HepG2 (cell line): Measurements from ENCODE around the gene COMMD1. TPM values are rescaled to one million over a fixed set of nuclear protein-coding genes. Genes with fewer than 3 reads are reported as not detected.

Experiments
- ATAC-seq: fragments of 200-7000 bp; cut with Tn5 transposase; 3 replicates; pipeline ENCODE4 v1.9.1; 2020; ENCODE audit warnings: mild to moderate bottlenecking, moderate library complexity
- BruUV-seq: library from RNA; stranded (reverse); fragments of 400-500 nt; replicated peaks from 2 replicates; lab custom pipeline; 2021; lab: Mats Ljungman, UMichigan
- CTCF ChIA-PET: fragments of 300-600 bp; formaldehyde crosslinking; extraction: SDS; loops from one replicate; lab custom pipeline; 2021; ENCODE audit warnings: low total read pairs, inconsistent platforms, low intra/inter-chr PET ratio; lab: Yijun Ruan, JAX
- POLR2A ChIA-PET: fragments of 350-600 bp; sonication (Branson Sonifier 250); formaldehyde crosslinking; loops from one replicate; lab custom pipeline; 2020; ENCODE audit warnings: antibody characterized with exemption, inconsistent platforms; lab: Yijun Ruan, JAX
- DNase-seq: peaks from one replicate; pipeline ENCODE4 v3.0.0-alpha.2; 2015; ENCODE audit warnings: low spot score
- FAIRE-seq: peaks from 3 replicates; lab custom pipeline; 2011; peaks lifted over from hg19 to GRCh38; lab: Jason Lieb, UNC
- H2AFZ ChIP-seq: one replicate; pipeline ENCODE4 v1.6.1; 2011; ENCODE audit warnings: low read length, inconsistent platforms
- H3K27ac ChIP-seq: fragments of 300-600 bp; 3 replicates; pipeline ENCODE4 v1.8.0; 2011; ENCODE audit warnings: mixed run types, mild to moderate bottlenecking, mixed read lengths, low read length, inconsistent platforms; ENCODE audit not compliant: insufficient read depth; ENCODE audit errors: extremely low read length
- H3K27me3 ChIP-seq, 2 experiments: fragments of 200-600 bp in 1 of 2; 2 replicates in 1 of 2; 3 replicates in 1 of 2; pipeline versions ENCODE4 v1.6.0 to v1.8.0; 2011; ENCODE audit warnings: low read length in 2 of 2, mild to moderate bottlenecking in 2 of 2, moderate library complexity in 2 of 2, inconsistent platforms in 1 of 2; ENCODE audit not compliant: insufficient read depth in 2 of 2, control insufficient read depth in 1 of 2
- H3K36me3 ChIP-seq, 2 experiments: fragments of 200-600 bp in 1 of 2; replicated peaks in 1 of 2; 2 replicates in 1 of 2; 3 replicates in 1 of 2; pipeline versions ENCODE4 v1.5.1 to v1.8.0; 2011; ENCODE audit warnings: low read length in 2 of 2, inconsistent platforms in 1 of 2; ENCODE audit not compliant: insufficient read depth in 2 of 2, control insufficient read depth in 1 of 2
- H3K4me1 ChIP-seq: 2 replicates; pipeline ENCODE4 v1.5.1; 2012; ENCODE audit warnings: low read length, inconsistent platforms; ENCODE audit not compliant: insufficient read depth
- H3K4me2 ChIP-seq: 2 replicates; pipeline ENCODE4 v1.6.0; 2011; ENCODE audit warnings: low read depth, low read length, inconsistent platforms
- H3K4me3 ChIP-seq, 3 experiments: fragments of 200-600 bp in 1 of 3; sonication (generic), shearing (Covaris generic) in 1 of 3; replicated peaks in 1 of 3; 2 replicates each; pipeline ENCODE4 v1.5.1; 2011 to 2016; ENCODE audit warnings: low read length in 3 of 3, inconsistent platforms in 2 of 3, low read depth in 2 of 3, mild to moderate bottlenecking in 2 of 3, control low read depth in 1 of 3, mixed read lengths in 1 of 3; ENCODE audit not compliant: insufficient read depth in 1 of 3
- H3K79me2 ChIP-seq: one replicate; pipeline ENCODE4 v1.6.1; 2011; ENCODE audit warnings: low read length, inconsistent platforms; ENCODE audit not compliant: insufficient read depth
- H3K9ac ChIP-seq: 2 replicates; pipeline ENCODE4 v1.6.0; 2011; ENCODE audit warnings: mild to moderate bottlenecking, low read depth, low read length, inconsistent platforms; ENCODE audit not compliant: insufficient read depth
- H3K9me3 ChIP-seq: 2 replicates; pipeline ENCODE4 v1.5.1; 2012; ENCODE audit warnings: mild to moderate bottlenecking, low read length
- H4K20me1 ChIP-seq: 2 replicates; pipeline ENCODE4 v1.6.0; 2011; ENCODE audit warnings: inconsistent platforms, mild to moderate bottlenecking, low read length, moderate library complexity; ENCODE audit not compliant: insufficient read depth
- CCDC6 ChIP-seq: sonication (generic); formaldehyde crosslinking; IDR thresholded peaks from 2 replicates; pipeline ENCODE4 v1.8.1; 2022; ENCODE audit warnings: mild to moderate bottlenecking, missing genetic modification reagents, moderate library complexity
- DNMT3B ChIP-seq: conservative IDR thresholded peaks from 2 replicates; pipeline ENCODE4 v1.6.1; 2016; ENCODE audit warnings: missing biosample characterization, control low read depth
- FOXK1 ChIP-seq: sonication (generic); formaldehyde crosslinking; IDR thresholded peaks from 2 replicates; pipeline ENCODE4 v1.4.0; 2020; ENCODE audit warnings: low read depth, missing genetic modification reagents, borderline replicate concordance
- GLMP ChIP-seq: sonication (generic); formaldehyde crosslinking; IDR thresholded peaks from 2 replicates; pipeline ENCODE4 v1.9.0; 2021; ENCODE audit warnings: missing genetic modification reagents, mild to moderate bottlenecking, borderline replicate concordance
- HHEX ChIP-seq: IDR thresholded peaks from 2 replicates; pipeline ENCODE4 v1.6.1; 2016; ENCODE audit warnings: control low read depth
- HOXD1 ChIP-seq: sonication (generic); formaldehyde crosslinking; IDR thresholded peaks from 2 replicates; pipeline ENCODE4 v1.5.0; 2020; ENCODE audit warnings: missing genetic modification reagents
- KLF15 ChIP-seq: sonication (generic); formaldehyde crosslinking; IDR thresholded peaks from 2 replicates; pipeline ENCODE4 v1.8.1; 2023; ENCODE audit warnings: borderline replicate concordance, mild to moderate bottlenecking, inconsistent platforms, missing genetic modification reagents, mixed read lengths
- TGIF2 ChIP-seq: IDR thresholded peaks from 2 replicates; pipeline ENCODE4 v1.6.1; 2016; ENCODE audit warnings: control low read depth, missing compliant biosample characterization
- ZBTB2 ChIP-seq: sonication (generic); formaldehyde crosslinking; IDR thresholded peaks from 2 replicates; pipeline ENCODE4 v1.8.0; 2022; ENCODE audit warnings: low read depth, missing genetic modification reagents
- ZBTB25 ChIP-seq: IDR thresholded peaks from 2 replicates; pipeline ENCODE4 v1.6.1; 2018; ENCODE audit warnings: missing genetic modification reagents
- ZBTB43 ChIP-seq: sonication (generic); formaldehyde crosslinking; conservative IDR thresholded peaks from 2 replicates; pipeline ENCODE4 v1.4.0; 2020; ENCODE audit warnings: missing genetic modification reagents
- ZNF713 ChIP-seq: sonication (generic); formaldehyde crosslinking; IDR thresholded peaks from 2 replicates; pipeline ENCODE4 v1.4.0; 2020; ENCODE audit warnings: mild to moderate bottlenecking, missing genetic modification reagents
- ZNF75D ChIP-seq: sonication (generic); formaldehyde crosslinking; IDR thresholded peaks from 2 replicates; pipeline ENCODE4 v1.8.1; 2023; ENCODE audit warnings: missing genetic modification reagents, mild to moderate bottlenecking, borderline replicate concordance
- ZNF841 ChIP-seq: sonication (generic); formaldehyde crosslinking; IDR thresholded peaks from 2 replicates; pipeline ENCODE4 v1.8.1; 2023; ENCODE audit warnings: missing genetic modification reagents, borderline replicate concordance
- WGBS: methylation state at CpG from one replicate; pipeline ENCODE4 v1.1.6; 2017; ENCODE audit warnings: low lambda C conversion rate; 5-methylcytosine and 5-hydroxymethylcytosine counted together
- in situ Hi-C: cut with HindIII; loops from 2 replicates; pipeline ENCODE4 v1.10.0; 2017; ENCODE audit warnings: low pct_unique_long_range_greater_than_20kb; ENCODE audit not compliant: extremely low pct_ligation_motif_present
- intact Hi-C: fragments of 100-400 bp; cut with micrococcal nuclease; formaldehyde crosslinking; loops from one replicate; pipeline ENCODE4 v1.10.0; 2022; ENCODE audit not compliant: unreplicated experiment
- polyA plus RNA-seq, 8 experiments: library from polyadenylated mRNA; depleted of rRNA in 3 of 8; stranded (reverse) in 7 of 8; unstranded in 1 of 8; fragments of >200 nt; fragmentation: Illumina TruSeq in 4 of 8; extraction: Trizol in 4 of 8; gene quantifications; 2 replicates each; pipeline versions ENCODE4 v1.2.1 to v1.2.3, GENCODE V29; 2011 to 2016; ENCODE audit warnings: low read depth in 4 of 8, missing spikeins in 1 of 8, mixed read lengths in 1 of 8; ENCODE audit not compliant: insufficient read depth in 1 of 8
- total RNA-seq, 5 experiments: library from RNA; depleted of rRNA; stranded (reverse); fragments of >200 nt; fragmentation: Illumina TruSeq; extraction: Trizol; gene quantifications; 2 replicates each; pipeline ENCODE4 v1.2.3, GENCODE V29; 2016; ENCODE audit warnings: low read depth in 1 of 5
- TF ChIP-seq, protein P1 (sequence below): sonication (generic); formaldehyde crosslinking; IDR thresholded peaks from 2 replicates; pipeline ENCODE4 v1.5.0; 2020; ENCODE audit warnings: missing genetic modification reagents, mild to moderate bottlenecking, borderline replicate concordance

COMMD1 gene
- total and polyA plus RNA-seq, 2 of the 13 experiments (the other 11 are each of a cell fraction or from before 2014, with no cell fraction given), result 25.7 to 105 TPM

DNA sequence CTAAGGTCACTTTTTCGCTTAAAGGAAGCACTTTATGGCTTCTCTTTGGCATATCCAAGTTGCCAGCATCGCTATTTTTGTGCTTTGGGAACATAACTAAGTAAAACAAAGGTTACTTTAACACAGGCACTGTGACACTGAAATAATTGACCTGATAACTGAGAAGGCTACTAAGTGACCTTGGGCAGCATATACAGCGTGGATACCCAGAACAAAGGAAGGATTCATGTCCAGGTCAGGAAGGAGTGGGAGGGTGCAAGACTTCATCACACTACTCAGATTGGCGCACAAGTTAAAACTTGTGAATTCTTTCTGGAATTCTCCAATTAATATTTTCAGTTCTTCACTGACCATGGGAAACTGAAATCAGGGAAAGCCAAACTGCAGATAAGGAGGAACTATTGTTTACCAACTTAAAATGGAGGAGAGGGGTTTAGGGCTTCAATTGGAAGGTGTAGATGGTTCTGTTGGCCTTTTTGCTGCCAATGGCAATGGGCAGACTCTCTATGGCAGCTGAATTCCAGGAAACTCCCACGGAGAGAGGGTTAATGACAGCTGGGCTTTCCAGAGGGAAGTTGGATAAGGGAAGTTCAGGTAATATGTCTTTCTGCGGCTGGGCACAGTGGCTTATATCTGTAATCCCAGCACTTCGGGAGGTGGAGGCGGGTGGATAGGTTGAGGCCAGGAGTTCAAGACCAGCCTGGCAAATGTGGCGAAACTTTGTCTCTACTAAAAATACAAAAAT lies 45.3 kb downstream of the COMMD1 start (continued):
- no peak for TF ChIP-seq FOXK1 (CRISPR knock-in tag)
- TF ChIP-seq GLMP (CRISPR knock-in tag), result no peak
- TF ChIP-seq HOXD1 (CRISPR knock-in tag), result no peak
- TF ChIP-seq ZBTB43 (CRISPR knock-in tag), result no peak
- no peak for TF ChIP-seq ZNF713 (CRISPR knock-in tag)

GRCh38 chr2:61951881-61952280 lies 46.4 kb downstream of the COMMD1 start:
- POLR2A ChIA-PET, result no interaction called here
- TF ChIP-seq KLF15 (no peak), HHEX (no peak), CCDC6 (CRISPR knock-in tag) (no peak), ZNF75D (CRISPR knock-in tag) (no peak), ZBTB2 (no peak), ZNF841 (CRISPR knock-in tag) (no peak), ZBTB25 (CRISPR knock-in tag) (no peak), DNMT3B (CRISPR knock-in tag) (no peak), TGIF2 (CRISPR knock-in tag) (no peak)
- TF ChIP-seq, protein P1, sequence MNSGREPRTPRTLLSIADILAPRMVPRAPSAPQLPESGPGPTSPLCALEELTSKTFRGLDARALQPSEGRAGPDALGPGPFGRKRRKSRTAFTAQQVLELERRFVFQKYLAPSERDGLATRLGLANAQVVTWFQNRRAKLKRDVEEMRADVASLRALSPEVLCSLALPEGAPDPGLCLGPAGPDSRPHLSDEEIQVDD (CRISPR knock-in tag), result no peak

More at GRCh38 chr2:61951881-61952280, 46.4 kb downstream of the COMMD1 start:
- CTCF ChIA-PET, result no interaction called here
- Histone ChIP-seq H3K9ac (no peak overlapping the region), H3K27ac (no peak overlapping the region), H3K4me2 (no peak overlapping the region), H3K9me3 (peaks cover 8% of the 10 kb centered on the region; the same call in 1 of the 2 replicates), H3K36me3 (no peaks in the 10 kb centered on the region), H3K4me1 (peaks cover 19% of the 10 kb centered on the region), H3K79me2 (no peaks in the 10 kb centered on the region), H4K20me1 (no peaks in the 10 kb centered on the region), H3K4me3 (no peak overlapping the region), H2AFZ (no peak overlapping the region), H3K27me3 (no peaks in the 10 kb centered on the region)
- no peak for DNase-seq
- no TSS peak for BruUV-seq
- no peak for FAIRE-seq
- in situ Hi-C loops, result no loop called here
- intact Hi-C loops, result no loop called here
- ATAC-seq, result no peak
- WGBS, result 99% methylated on average over 2 of the region's 2 CpGs
